Loucy (cell line): ENCODE measurements around the gene MARF1.

Source experiments
- H2AFZ ChIP-seq: fragments of 200-600 bp; sonication (generic); 2 replicates; pipeline ENCODE4 v1.6.0; 2016; ENCODE audit warnings: antibody characterized with exemption, mild to moderate bottlenecking, low read length, moderate library complexity
- H3F3A ChIP-seq: fragments of 200-600 bp; 2 replicates; pipeline ENCODE4 v1.6.0; 2016; ENCODE audit warnings: antibody characterized with exemption, low read depth, mild to moderate bottlenecking
- H3K27me3 ChIP-seq: fragments of 200-600 bp; sonication (generic); 2 replicates; pipeline ENCODE4 v1.6.1; 2014; ENCODE audit warnings: low read length, mild to moderate bottlenecking; ENCODE audit not compliant: insufficient read depth, poor library complexity, severe bottlenecking
- H3K36me3 ChIP-seq: fragments of 200-600 bp; sonication (generic); 2 replicates; pipeline ENCODE4 v1.6.1; 2016; ENCODE audit warnings: low read length; ENCODE audit not compliant: insufficient read depth
- H3K4me1 ChIP-seq: fragments of 200-600 bp; sonication (generic); 2 replicates; pipeline ENCODE4 v1.5.1; 2014; ENCODE audit warnings: low read length, mild to moderate bottlenecking; ENCODE audit not compliant: insufficient read depth, poor library complexity, severe bottlenecking
- H3K4me2 ChIP-seq: fragments of 200-600 bp; sonication (generic); 2 replicates; pipeline ENCODE4 v1.6.0; 2014; ENCODE audit warnings: antibody characterized with exemption, low read length, low read depth, mild to moderate bottlenecking; ENCODE audit not compliant: poor library complexity, severe bottlenecking
- H3K4me3 ChIP-seq: fragments of 200-600 bp; sonication (generic); 2 replicates; pipeline ENCODE4 v1.5.1; 2014; ENCODE audit warnings: low read length, mild to moderate bottlenecking, mixed read lengths; ENCODE audit not compliant: poor library complexity, severe bottlenecking
- H3K79me2 ChIP-seq: fragments of 200-600 bp; sonication (generic); 2 replicates; pipeline ENCODE4 v1.6.1; 2014; ENCODE audit warnings: low read length; ENCODE audit not compliant: insufficient read depth
- H3K9ac ChIP-seq: fragments of 200-600 bp; sonication (generic); 2 replicates; pipeline ENCODE4 v1.6.0; 2014; ENCODE audit warnings: mild to moderate bottlenecking, low read depth, low read length, moderate library complexity; ENCODE audit not compliant: poor library complexity, severe bottlenecking
- H3K9me2 ChIP-seq: fragments of 200-600 bp; sonication (generic); replicated peaks from 2 replicates; pipeline ENCODE4 v1.6.1; 2016; ENCODE audit warnings: low read depth, low read length, mixed read lengths
- H3K9me3 ChIP-seq: fragments of 200-600 bp; sonication (generic); 2 replicates; pipeline ENCODE4 v1.6.1; 2014; ENCODE audit warnings: mild to moderate bottlenecking, antibody characterized with exemption, low read length, low read depth; ENCODE audit not compliant: insufficient read depth
- H4K20me1 ChIP-seq: fragments of 200-600 bp; sonication (generic); 2 replicates; pipeline ENCODE4 v1.6.0; 2014; ENCODE audit warnings: antibody characterized with exemption, low read length, mild to moderate bottlenecking; ENCODE audit not compliant: insufficient read depth, poor library complexity, severe bottlenecking
- CTCF ChIP-seq: fragments of 200-600 bp; sonication (generic); conservative IDR thresholded peaks from 2 replicates; pipeline ENCODE4 v1.5.1; 2014; ENCODE audit warnings: mild to moderate bottlenecking, antibody characterized with exemption, low read length
- EZH2phosphoT487 ChIP-seq: fragments of 200-600 bp; IDR thresholded peaks from 2 replicates; pipeline ENCODE4 v1.6.1; 2018; ENCODE audit warnings: antibody characterized with exemption, mild to moderate bottlenecking, moderate library complexity, borderline replicate concordance

Gene MARF1

GRCh38 chr16:15567823-15568222 lies 75.1 kb downstream of the MARF1 start:
- Histone ChIP-seq H3K9me2 (no peaks in the 10 kb centered on the region), H4K20me1 (no peaks in the 10 kb centered on the region), H3K9me3 (no peaks in the 10 kb centered on the region), H3K4me1 (no peaks in the 10 kb centered on the region), H3F3A (no peaks in the 10 kb centered on the region), H2AFZ (no peak overlapping the region), H3K27me3 (no peaks in the 10 kb centered on the region), H3K4me2 (no peak overlapping the region), H3K79me2 (no peaks in the 10 kb centered on the region), H3K4me3 (no peak overlapping the region), H3K36me3 (no peaks in the 10 kb centered on the region), H3K9ac (no peak overlapping the region)
- TF ChIP-seq EZH2phosphoT487 = no peak
- no peak for TF ChIP-seq CTCF

GRCh38 chr16:15566095-15566494 lies 76.9 kb downstream of the MARF1 start:
- no peaks in the 10 kb centered on the region for H4K20me1 ChIP-seq
- no peaks in the 10 kb centered on the region for H3K9me3 ChIP-seq
- TF ChIP-seq EZH2phosphoT487 = no peak
- TF ChIP-seq CTCF = no peak
- no peaks in the 10 kb centered on the region for H3K27me3 ChIP-seq
- H3K4me3 ChIP-seq = no peak overlapping the region
- no peak overlapping the region for H3K9ac ChIP-seq
- H3K4me1 ChIP-seq = no peaks in the 10 kb centered on the region
- H3K36me3 ChIP-seq = no peaks in the 10 kb centered on the region
- H3K9me2 ChIP-seq = no peaks in the 10 kb centered on the region
- H3K79me2 ChIP-seq = no peaks in the 10 kb centered on the region
- H3K4me2 ChIP-seq = no peak overlapping the region
- no peak overlapping the region for H2AFZ ChIP-seq
- H3F3A ChIP-seq = no peaks in the 10 kb centered on the region

- no peaks in the 10 kb centered on the region for H3K9me3 ChIP-seq
- H3K4me3 ChIP-seq = no peak overlapping the region
- H3K4me1 ChIP-seq = no peaks in the 10 kb centered on the region
- H3K27me3 ChIP-seq = no peaks in the 10 kb centered on the region
- H3K79me2 ChIP-seq = no peaks in the 10 kb centered on the region
- H3F3A ChIP-seq = no peaks in the 10 kb centered on the region
- TF ChIP-seq CTCF (no peak), EZH2phosphoT487 (no peak)
- no peaks in the 10 kb centered on the region for H3K36me3 ChIP-seq
- H2AFZ ChIP-seq = no peak overlapping the region
- no peaks in the 10 kb centered on the region for H4K20me1 ChIP-seq
- H3K4me2 ChIP-seq = no peak overlapping the region
- H3K9ac ChIP-seq = no peak overlapping the region
- H3K9me2 ChIP-seq = no peaks in the 10 kb centered on the region
These were observed 78.2 kb downstream of the MARF1 start for GRCh38 chr16:15564604-15565339.
